Parathyroid adenoma (tissue), 2 donors: ENCODE results near the gene CDIPT.

ENCODE experiments used
- H2AFZ ChIP-seq: fragments of 300-600 bp; sonication (generic); one replicate; pipeline ENCODE4 v1.7.0; 2017; ENCODE audit warnings: antibody characterized with exemption, mild to moderate bottlenecking
- H3K27ac ChIP-seq: fragments of 300-600 bp; sonication (generic); one replicate; pipeline ENCODE4 v1.7.0; 2017
- H3K27me3 ChIP-seq: fragments of 300-600 bp; sonication (generic); one replicate; pipeline ENCODE4 v1.7.0; 2017; ENCODE audit warnings: low read length; ENCODE audit not compliant: control insufficient read depth, insufficient read depth
- H3K36me3 ChIP-seq: fragments of 300-600 bp; sonication (generic); one replicate; pipeline ENCODE4 v1.7.0; 2017; ENCODE audit warnings: low read length; ENCODE audit not compliant: control insufficient read depth, insufficient read depth
- H3K4me1 ChIP-seq: fragments of 300-600 bp; sonication (generic); one replicate; pipeline ENCODE4 v1.7.0; 2017; ENCODE audit warnings: control low read depth
- H3K4me2 ChIP-seq: fragments of 300-600 bp; sonication (generic); one replicate; pipeline ENCODE4 v1.7.0; 2017; ENCODE audit warnings: low read length
- H3K4me3 ChIP-seq: fragments of 300-600 bp; sonication (generic); one replicate; pipeline ENCODE4 v1.7.0; 2017; ENCODE audit warnings: low read depth, low read length
- H3K79me2 ChIP-seq: fragments of 300-600 bp; sonication (generic); one replicate; pipeline ENCODE4 v1.7.0; 2017; ENCODE audit warnings: control low read depth
- H3K9ac ChIP-seq: fragments of 300-600 bp; sonication (generic); one replicate; pipeline ENCODE4 v1.7.0; 2017; ENCODE audit warnings: mild to moderate bottlenecking
- H3K9me3 ChIP-seq: fragments of 300-600 bp; sonication (generic); one replicate; pipeline ENCODE4 v1.7.0; 2017; ENCODE audit warnings: low read length; ENCODE audit not compliant: control insufficient read depth
- CTCF ChIP-seq: fragments of 300-600 bp; sonication (generic); IDR thresholded peaks from one replicate; pipeline ENCODE4 v1.7.0; 2017; ENCODE audit warnings: antibody characterized with exemption, mild to moderate bottlenecking
- donor health status: primary hyperparathyroidism.

Gene CDIPT

DNA sequence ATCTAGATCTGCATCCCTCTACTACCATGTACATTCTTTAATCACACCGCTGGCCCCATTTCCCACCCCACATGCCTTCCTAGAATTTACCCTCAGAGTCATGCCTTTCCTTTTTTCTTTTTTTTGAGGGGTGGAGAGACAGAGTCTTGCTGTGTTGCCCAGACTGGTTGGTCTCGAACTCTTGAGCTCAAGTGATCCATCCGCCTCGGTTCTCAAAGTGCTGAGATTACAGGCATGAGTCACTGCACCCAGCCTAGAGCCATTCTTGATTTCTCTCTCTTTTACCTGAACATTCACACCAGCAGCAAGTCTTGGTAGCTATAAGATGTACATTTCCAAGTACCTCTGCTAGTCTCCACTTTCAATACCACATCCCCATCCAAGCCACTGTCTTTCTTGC, 44.9 kb downstream of the CDIPT start:
- H3K79me2 ChIP-seq = peaks cover 26% of the 10 kb centered on the region
- H3K4me3 ChIP-seq = no peak overlapping the region
- H3K9me3 ChIP-seq = no peaks in the 10 kb centered on the region
- H3K4me1 ChIP-seq = peaks cover 25% of the 10 kb centered on the region
- no peak overlapping the region for H3K4me2 ChIP-seq
- no peak for TF ChIP-seq CTCF
- H2AFZ ChIP-seq = no peak overlapping the region
- no peaks in the 10 kb centered on the region for H3K36me3 ChIP-seq
- H3K27ac ChIP-seq = no peak overlapping the region
- H3K9ac ChIP-seq = no peak overlapping the region
- H3K27me3 ChIP-seq = no peaks in the 10 kb centered on the region

DNA sequence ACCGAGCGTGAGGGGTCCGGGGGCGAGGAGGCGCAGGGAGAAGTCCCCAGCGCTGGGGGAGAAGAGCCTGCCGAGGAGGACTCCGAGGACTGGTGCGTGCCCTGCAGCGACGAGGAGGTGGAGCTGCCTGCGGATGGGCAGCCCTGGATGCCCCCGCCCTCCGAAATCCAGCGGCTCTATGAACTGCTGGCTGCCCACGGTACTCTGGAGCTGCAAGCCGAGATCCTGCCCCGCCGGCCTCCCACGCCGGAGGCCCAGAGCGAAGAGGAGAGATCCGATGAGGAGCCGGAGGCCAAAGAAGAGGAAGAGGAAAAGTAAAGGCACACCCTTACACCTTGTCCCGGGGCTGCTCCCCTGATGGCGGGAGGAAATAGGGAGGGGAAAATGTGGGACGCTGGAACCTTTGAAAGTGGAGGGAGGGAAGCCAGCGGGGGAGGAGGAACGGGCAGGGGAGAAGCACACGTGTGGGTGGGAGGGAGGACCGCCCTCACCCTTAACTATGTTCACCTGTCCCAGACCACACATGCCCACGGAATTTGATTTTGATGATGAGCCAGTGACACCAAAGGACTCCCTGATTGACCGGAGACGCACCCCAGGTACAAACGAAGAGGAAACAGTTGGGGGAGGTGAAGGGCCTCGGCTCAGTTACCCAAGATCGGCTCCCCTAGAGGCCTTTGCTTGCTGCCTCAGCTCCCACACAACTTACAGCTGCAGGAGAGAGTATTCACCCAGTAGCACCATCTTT, 46.2 kb downstream of the CDIPT start:
- Histone ChIP-seq H3K36me3 (no peaks in the 10 kb centered on the region), H3K9me3 (no peaks in the 10 kb centered on the region), H3K9ac (peak overlapping the region; percentile 47), H3K79me2 (peaks cover 17% of the 10 kb centered on the region), H3K27ac (peak overlapping the region; percentile 95), H2AFZ (peak overlapping the region; percentile 96), H3K4me1 (peaks cover 18% of the 10 kb centered on the region), H3K4me2 (peak overlapping the region; percentile 89), H3K4me3 (peak overlapping the region; percentile 89), H3K27me3 (no peaks in the 10 kb centered on the region)
- TF ChIP-seq CTCF = no peak

- peaks cover 13% of the 10 kb centered on the region for H3K4me1 ChIP-seq
- peaks cover 17% of the 10 kb centered on the region for H3K79me2 ChIP-seq
- H3K9me3 ChIP-seq = no peaks in the 10 kb centered on the region
- no peaks in the 10 kb centered on the region for H3K27me3 ChIP-seq
- H2AFZ ChIP-seq = peak within 1 kb of the TSS; percentile 96
- no peaks in the 10 kb centered on the region for H3K36me3 ChIP-seq
- H3K4me3 ChIP-seq = peak within 1 kb of the TSS; percentile 89
- H3K4me2 ChIP-seq = peak within 1 kb of the TSS; percentile 89
- H3K9ac ChIP-seq = peak within 1 kb of the TSS; percentile 47
- peak within 1 kb of the TSS; percentile 95 for H3K27ac ChIP-seq
- TF ChIP-seq CTCF = peak; percentile 93
Measured at GRCh38 chr16:29815793-29816693, 47.0 kb downstream of the CDIPT start, which contains the start of gene PAGR1. TSS of gene PAGR1 (plus strand) at chr16:29816152. CDS start at chr16:29816526, 374 bp downstream.

GRCh38 chr16:29815032-29815721, 47.8 kb downstream of the CDIPT start:
- peak overlapping the region; percentile 46 for H3K4me3 ChIP-seq
- H3K27me3 ChIP-seq = no peaks in the 10 kb centered on the region
- H3K36me3 ChIP-seq = no peaks in the 10 kb centered on the region
- H3K27ac ChIP-seq = peak overlapping the region; percentile 95
- TF ChIP-seq CTCF = no peak
- peaks cover 17% of the 10 kb centered on the region for H3K79me2 ChIP-seq
- peaks cover 21% of the 10 kb centered on the region for H3K4me1 ChIP-seq
- peak overlapping the region; percentile 77 for H2AFZ ChIP-seq
- peak overlapping the region; percentile 80 for H3K4me2 ChIP-seq
- no peak overlapping the region for H3K9ac ChIP-seq
- H3K9me3 ChIP-seq = no peaks in the 10 kb centered on the region
